ENCODE measurements around the gene TBX21.

DNA sequence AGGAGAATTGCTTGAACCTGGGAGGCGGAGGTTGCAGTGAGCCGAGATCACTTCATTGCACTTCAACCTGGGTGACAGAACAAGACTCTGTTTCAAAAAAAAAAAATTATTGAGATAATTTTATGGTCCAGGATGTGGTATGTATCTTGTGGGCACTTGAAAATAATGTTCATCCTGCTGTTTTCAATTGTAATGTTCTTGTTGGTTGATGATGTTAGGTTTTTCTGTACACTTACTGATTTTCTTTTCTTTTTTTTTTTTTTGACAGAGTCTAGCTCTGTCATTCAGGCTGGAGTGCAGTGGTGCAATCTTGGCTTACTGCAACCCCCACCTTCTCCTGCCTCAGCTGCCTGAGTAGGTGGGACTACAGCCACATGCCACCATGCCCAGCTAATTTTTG lies 29.7 kb downstream of the TBX21 start:
- TF ChIP-seq POLR2A (IDR thresholded peaks at IDR 0.05) (no peak), POLR2AphosphoS5 (IDR thresholded peaks at IDR 0.05) (no peak)
- TF ChIP-seq, protein P1, sequence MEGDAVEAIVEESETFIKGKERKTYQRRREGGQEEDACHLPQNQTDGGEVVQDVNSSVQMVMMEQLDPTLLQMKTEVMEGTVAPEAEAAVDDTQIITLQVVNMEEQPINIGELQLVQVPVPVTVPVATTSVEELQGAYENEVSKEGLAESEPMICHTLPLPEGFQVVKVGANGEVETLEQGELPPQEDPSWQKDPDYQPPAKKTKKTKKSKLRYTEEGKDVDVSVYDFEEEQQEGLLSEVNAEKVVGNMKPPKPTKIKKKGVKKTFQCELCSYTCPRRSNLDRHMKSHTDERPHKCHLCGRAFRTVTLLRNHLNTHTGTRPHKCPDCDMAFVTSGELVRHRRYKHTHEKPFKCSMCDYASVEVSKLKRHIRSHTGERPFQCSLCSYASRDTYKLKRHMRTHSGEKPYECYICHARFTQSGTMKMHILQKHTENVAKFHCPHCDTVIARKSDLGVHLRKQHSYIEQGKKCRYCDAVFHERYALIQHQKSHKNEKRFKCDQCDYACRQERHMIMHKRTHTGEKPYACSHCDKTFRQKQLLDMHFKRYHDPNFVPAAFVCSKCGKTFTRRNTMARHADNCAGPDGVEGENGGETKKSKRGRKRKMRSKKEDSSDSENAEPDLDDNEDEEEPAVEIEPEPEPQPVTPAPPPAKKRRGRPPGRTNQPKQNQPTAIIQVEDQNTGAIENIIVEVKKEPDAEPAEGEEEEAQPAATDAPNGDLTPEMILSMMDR (IDR thresholded peaks at IDR 0.05 in 8 of 11, conservative IDR thresholded peaks at IDR 0.05 in 3 of 11): no peak

All from spleen (tissue), 7 donors.